Measurements from ENCODE around the gene VSIR. TPM values are rescaled to one million over a fixed set of nuclear protein-coding genes. Genes with fewer than 3 reads are reported as not detected.
A peak's percentile ranks its signal among the peaks of the same experiment; 100 is the strongest.

Gene VSIR
- total RNA-seq, 1 donor from 2014 or later = 65.6 TPM

DNA sequence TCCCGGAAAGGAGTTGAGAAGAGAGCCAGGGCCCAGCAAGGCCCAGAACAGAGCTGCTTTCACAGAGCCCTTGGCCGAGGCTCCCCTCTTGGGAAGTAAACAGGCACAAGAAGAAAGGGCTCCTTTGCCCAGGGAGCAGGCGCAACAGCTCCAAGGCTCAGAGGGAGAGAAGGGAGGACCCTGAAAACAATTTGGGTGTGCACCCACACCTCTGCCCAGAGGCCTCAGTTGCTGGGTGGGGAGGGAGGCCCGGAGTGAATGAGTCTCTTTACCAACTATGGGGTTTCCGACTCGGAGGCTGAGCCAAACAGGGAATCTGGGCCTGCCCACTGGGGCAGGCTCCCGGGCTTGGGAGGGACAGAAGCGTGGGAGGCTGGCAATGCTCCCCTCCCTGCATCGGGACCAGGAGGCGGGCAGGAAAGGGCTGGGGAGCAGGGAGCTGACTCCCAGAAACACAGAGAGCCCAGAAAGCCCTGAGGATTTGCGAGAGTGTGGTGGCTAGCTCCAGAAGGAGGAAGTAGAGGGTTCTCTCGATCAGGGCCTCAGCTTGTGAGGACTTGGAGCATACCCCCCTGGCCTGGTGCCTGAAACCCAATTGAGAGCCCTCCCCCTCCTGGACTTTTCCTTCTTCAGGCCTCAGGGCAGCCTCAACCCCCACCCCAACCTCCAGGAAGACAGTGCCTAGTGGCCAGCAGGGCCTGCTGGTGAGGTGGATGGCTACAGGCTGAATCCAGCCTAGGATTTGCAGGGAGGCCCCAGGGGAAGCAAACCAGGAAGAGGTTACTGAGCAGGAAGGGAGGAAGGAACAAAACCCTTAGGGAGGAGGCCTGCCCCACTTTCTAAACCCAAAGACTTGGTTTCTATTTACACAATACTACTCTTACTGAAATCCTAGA, 59.9 kb downstream of the VSIR start:
- peak; percentile 88 for DNase-seq (ENCODE audit: low spot score)

DNA sequence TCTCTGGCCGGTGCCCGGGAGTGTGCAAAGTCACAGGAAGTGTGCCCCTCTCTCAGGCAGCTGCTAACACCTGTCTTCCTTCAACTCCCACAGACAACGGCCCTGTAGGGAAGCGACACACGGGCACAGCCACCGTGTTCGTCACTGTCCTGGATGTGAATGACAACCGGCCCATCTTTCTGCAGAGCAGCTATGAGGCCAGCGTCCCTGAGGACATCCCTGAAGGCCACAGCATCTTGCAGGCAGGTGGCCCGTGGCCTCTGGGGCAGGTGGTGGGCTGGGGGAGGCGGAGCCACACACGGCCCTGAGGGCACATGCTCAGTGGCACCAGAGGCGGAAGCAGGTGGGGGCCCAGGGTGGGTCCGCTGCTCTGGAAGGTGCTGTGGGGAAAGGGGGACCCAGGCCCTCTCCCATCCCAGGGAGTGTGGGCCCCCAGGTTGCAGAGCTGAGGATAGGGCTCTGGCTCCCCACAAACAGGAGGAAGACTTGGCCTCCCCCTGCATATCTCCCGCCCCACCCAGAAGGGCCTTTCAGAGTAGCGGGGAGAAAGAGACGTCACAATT, 60.7 kb downstream of the VSIR start:
- no peak for DNase-seq (ENCODE audit: low spot score)

DNA sequence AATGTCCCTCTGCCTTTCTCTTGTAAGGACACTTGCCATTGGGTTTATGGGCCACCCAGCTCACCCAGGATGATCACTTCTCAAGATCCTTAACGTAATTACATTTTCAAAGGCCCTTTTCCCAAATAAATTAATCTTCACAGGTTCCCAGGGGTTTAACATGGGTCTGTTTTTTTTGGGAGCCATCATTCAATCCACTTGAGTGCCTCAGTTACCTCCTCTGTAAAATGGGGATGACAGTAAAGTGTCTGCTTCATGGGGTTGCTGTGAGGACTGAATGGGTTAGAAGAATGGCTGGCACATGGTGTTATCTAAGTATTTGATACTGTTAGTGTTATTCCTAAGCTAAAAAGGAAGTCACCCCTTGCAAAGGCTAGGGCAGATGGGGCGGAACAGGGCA, 61.1 kb downstream of the VSIR start:
- no peak for DNase-seq (ENCODE audit: low spot score)

DNA sequence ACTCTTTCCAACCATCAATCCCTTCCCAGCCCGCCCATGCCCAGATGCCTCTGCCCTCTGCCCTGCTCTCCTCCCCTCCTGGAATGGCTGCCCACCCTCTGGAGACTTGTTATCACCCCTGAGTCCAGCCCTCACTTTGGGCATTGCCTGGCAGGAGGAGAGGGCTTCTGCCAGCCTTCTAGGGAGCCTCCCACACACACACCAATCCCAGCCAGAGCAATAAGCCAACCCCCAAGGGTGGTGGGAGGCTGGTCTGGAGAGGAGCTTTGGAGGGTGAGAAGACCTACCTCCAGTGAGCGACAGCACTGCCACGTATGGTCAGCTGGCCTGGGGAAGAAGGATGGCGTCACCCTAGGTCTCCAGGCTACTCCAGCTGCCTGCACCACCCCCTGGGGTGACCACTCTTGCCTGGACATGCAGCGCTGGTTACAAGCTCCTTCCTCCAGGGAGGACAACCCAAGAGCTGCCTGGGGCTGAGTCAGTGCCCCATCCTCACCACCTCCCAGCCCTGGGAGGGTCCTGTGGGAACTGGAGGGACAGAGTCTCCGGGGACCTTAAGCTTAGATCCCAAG, 62.2 kb downstream of the VSIR start:
- DNase-seq (ENCODE audit: low spot score) = no peak

DNA sequence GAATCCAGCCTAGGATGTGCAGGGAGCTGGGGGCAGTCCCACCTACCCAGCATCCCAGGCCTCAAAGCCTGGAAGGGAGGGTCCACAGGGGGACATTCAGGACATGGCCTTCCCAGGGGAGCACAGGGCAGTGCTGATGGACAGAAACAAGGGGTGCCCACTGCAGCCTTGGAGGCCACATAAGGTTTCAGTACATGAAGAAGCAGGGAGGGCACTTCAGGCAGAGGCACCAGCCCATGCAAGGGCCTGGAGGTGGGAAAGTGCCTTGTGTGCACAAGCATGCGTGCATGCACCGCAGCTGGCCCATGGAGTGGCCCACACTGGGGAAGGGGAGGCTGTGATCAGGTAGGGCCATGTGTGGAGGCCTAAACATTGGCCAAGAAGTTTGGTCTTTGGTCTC, 62.8 kb downstream of the VSIR start:
- no peak for DNase-seq (ENCODE audit: low spot score)

DNA sequence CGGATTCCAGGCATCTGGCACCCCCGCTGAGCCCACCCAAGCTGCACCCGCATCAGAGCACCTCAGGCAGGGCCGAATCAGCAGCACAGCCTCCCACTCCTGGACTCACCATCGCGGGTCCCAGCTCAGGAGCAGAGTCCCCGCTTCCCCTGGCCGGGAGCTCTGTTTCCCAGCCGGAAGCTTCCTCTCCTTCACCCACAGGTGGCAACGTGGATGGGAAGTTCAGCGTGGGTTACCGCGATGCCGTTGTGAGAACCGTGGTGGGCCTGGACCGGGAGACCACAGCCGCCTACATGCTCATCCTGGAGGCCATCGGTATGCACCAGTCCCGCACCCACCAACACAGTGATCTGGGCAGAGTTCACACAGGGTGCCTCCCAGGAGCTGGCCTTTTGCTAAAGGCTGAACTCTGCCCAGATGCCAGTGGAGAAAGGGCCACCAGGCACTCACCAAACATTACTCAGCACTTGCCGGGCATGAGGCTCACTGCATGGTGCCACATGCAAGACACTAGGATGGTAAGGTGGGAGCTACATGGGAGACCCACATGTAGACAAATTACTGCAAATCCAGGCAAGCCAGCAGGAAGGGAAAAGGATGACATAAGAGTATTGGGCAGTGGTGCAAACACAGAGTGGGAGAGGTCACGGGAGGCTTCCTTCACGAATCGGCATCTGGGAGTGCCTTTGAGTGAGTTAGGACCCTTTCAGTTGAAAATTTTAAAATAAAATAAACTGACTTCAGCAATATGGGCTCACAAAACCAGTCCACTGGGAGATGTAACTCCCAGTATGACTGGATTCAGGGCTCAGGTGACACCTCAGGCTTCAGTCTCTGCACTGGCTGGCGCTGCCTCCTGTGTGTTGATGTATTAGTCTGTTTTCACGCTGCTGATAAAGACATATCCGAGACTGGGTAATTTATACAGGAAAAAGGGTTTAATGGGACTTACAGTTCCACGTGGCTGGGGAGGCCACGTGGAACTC, 64.1 kb downstream of the VSIR start:
- DNase-seq (ENCODE audit: low spot score) = no peak

DNA sequence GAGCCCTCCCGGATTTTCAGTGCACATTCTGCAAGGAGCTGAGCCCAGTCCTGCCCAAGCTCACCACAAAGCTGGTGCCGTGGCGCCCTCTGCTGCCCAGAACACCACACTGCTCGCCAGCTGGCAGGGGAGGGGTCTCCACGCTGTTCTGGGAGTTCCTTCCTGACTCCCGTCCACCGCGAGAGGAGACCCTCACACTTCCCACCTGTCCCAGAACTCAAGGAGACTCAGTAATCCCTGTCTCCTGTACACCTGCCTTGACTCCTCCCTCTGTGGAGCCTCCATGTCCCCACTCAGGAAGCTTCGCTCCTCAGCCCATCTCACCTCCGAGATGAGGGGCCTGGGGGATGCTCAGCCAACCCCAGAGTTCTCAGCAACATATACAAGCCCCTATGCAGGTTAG, 65.0 kb downstream of the VSIR start:
- DNase-seq (ENCODE audit: low spot score) = no peak

DNA sequence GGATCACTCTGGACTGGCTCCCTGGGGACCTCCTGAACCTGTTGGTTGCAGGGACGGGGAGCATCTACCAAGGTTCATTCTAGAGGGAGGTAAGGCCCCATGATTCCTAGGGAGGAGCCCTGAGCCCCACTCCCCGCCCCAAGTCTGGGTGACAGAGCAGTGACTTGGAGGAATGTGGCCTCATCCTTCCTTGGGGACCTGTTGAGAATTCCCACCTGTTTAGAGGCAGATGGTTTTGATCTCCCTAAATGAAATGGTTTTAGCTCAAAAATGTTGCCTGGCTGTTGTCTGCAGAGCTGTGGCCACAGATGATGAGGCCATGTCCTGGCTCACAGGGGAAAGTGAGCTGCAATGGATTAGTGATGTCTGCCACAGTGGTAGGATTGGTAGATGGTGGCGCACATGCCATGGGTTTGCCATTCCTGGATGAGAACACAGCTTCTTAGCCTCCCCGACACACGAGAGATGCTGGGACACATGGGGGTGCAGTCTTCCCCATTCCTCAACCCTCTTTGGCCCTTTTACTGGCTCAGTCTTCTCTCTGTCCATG, 66.0 kb downstream of the VSIR start:
- no peak for DNase-seq (ENCODE audit: low spot score)

DNA sequence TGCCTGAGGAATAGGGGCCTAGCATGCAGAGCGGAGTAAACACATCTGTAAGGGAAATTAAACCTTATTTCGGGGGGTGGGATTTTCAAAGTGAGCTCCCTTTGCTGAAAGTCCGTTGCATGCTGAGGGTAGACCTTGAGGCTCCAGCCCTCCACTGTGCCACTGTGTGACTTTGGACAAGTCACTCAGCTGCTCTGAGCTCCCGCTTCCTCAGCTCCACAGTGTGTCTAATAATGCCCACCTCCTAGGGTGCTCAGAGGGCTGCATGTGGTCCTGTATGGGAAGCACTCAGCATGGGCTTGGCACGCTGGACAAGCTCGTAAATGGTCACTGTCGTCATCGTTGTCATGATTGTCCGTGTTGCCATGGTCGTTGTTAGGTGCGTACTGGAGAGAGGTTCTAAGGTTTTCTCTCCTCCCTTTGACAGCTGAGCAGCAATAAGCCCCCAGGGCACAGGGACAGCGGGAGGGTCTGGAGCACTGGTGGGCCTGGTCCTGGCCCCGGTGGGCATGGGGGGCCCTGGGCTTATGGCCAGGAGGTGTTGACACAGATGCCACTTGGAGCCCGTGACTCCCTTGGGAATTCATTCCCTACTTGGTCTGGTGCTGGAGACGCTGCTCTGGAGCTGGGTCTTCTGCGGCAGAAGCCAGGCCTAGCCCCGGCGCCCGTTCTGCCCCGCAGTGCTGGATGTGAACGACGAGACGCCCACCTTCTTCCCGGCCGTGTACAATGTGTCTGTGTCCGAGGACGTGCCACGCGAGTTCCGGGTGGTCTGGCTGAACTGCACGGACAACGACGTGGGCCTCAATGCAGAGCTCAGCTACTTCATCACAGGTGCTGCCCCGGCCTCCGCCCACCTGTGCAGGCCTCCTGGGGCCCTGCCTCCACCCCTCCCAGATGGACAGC, 66.9 kb downstream of the VSIR start:
- DNase-seq (ENCODE audit: low spot score) = no peak

DNA sequence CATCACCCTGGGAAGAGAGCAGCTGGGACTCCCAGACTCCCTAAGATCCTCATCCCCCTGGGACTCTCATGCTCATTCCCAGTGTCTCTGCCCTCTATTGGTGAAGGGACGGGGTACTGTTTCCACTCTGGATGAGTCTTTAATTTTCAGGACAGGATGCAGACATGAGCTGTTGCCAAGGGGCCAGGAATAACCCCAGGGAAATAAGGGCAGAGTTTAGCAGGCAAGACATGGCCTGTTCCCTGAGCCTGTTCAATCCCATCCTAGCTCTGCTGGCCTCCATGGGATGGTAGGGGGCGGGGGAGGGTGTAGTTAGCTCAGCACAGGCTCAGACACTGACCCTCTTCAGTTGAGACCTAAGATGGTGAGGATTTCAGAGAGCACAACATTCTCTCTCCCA, 67.7 kb downstream of the VSIR start:
- no peak for DNase-seq (ENCODE audit: low spot score)

DNA sequence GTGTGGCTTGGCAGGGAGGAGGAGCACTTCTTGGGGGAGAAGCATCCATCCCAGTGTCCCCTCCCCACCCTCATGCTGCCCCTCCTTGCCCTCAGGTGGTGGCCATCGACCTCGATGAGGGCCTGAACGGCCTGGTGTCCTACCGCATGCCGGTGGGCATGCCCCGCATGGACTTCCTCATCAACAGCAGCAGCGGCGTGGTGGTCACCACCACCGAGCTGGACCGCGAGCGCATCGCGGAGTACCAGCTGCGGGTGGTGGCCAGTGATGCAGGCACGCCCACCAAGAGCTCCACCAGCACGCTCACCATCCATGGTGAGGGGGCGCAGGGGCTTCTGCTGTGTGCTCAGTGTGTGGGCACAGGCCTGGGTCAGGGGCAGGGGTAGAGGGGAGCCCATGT, 68.5 kb downstream of the VSIR start:
- DNase-seq (ENCODE audit: low spot score) = no peak

DNA sequence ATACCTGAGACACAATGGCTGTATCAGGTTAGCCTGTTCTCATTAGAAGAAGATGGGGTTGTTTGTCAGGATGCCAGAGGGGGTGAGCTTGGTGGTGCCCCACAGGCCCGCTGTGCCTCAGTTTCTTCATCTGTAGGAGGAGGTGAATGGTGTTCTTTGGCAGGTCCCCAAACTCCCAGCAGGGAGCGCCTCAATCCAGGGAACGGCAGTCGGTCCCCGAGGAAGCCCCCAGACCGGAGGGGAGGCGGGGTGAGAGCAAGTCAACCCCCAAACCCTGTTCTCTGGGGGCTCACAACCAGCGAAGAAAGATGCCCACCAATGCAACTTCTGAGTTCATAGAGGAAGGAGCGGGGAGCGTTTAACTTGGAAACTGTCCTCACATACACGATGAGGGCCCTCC, 69.7 kb downstream of the VSIR start:
- no peak for DNase-seq (ENCODE audit: low spot score)

DNA sequence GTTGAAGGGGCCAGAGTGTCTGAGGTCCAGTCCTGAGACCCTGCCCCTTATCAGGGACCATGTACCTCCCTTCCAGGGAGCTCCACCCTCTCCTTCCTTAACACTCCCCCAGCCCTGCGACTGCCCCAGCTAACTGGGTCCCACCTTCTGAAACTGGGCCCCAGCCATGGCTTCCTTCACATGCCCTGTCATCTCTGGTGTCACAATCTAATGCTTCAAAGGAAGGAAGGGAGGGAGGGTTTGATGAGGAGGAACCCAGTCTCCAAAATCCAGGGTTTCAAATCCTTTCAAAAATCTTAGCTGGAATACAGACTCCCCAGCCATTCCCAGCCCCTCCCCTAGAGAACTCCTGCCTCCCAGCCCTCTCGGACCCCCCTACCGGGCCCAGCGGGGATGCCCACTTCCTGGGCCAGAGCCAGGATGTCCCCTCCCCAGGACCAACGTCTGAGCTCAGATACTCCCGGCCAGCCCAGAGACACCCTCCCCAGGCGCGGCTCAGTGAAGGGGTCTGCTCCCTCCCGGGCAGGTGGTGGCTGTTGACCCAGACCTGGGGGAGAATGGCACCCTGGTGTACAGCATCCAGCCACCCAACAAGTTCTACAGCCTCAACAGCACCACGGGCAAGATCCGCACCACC, 71.7 kb downstream of the VSIR start:
- no peak for DNase-seq (ENCODE audit: low spot score)

DNA sequence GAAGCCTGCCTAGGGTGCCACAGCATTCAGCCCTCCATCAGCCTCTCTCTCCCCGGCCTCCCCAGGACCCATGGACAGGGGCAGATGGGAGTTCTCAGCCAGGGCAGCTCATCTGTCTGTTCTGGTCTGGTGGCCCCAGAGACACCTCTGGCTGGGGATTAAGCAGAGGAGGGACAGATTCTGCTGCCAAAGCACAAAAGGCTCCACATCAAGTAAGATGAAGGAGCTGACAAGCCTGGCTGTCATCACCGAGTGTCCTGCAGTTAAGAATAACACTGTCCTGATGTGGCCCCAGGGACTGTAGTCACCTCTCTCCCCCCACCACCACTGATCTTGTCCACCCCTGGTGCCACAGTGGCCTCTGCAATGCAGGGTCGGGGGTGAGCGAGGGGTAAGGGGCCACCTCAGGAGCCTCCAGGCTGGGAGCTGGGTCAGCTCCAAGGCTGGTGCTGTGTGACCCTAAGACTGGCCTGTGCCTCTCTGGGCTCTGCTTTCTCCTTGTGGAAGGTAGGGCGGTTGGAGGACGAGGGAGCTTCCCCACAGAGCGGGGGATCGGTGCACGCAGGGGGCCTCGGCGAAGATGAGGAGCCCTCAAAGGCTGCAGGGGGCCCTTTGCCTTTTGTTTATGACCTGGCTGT, 72.5 kb downstream of the VSIR start:
- DNase-seq (ENCODE audit: low spot score) = no peak

DNA sequence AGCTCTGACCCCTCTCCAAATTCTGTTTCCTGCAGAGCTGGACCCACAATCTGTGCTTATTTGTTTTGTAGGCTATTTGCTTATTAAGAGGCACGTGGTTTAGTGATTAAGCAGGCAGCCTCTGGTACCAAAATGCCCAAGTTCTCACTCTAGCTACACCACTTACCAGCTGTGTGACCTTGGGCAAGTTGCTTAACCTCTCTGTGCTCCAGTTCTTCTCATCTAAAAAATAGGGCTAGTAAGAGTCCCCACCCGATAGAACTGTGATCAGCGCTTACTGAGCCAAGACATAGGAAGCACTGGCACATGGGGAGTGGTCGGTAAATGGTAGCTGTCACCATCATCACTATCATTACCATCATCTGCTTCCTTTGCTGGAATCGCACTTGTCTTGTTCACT, 74.6 kb downstream of the VSIR start:
- DNase-seq (ENCODE audit: low spot score) = no peak

DNA sequence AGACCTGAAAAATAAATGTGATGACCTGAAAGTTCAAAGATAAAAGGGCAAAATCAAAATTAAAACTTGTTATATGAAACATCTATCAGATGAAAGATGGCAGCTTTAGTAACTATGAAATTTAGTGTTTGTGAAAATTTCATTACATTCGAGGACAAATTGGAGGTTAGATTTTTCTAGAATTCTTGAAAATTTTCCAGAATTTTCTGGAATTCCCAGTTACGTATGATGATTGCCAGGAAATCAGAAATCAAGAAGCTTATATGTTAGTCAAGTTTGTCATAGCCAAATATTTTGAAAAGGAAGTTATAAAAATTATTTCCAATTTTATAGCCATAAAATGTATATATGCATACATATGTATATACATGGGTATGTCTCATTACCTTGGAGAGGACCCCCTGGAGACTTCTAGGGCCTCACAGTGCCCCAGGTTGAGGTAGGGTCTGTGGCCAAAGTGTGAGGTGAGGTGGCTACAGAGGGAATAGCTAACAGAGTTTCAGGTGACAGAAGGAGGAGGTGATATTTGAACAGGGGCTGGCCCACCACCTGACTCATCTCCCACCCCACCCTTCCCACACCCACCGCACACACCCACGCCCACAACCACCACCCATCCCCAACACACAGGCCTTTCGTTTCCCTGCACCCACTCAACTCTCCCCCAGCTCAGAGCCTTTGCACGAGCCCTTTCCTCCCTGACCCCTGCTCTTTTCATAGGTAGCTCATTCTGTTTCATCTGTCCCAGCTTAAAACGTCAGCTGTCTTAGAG, 75.2 kb downstream of the VSIR start:
- DNase-seq (ENCODE audit: low spot score) = no peak

Data from ureter (tissue), 1 donor.